Measurements from ENCODE around the gene ANK3.

Gene ANK3

GRCh38 chr10:60389413-60390025 is at the start of gene ANK3:
TSS of gene ANK3 (minus strand) at chr10:60389875. CDS start at chr10:60389538, 337 bp downstream.
- DNase-seq: no peak

GRCh38 chr10:60434418-60435046 is 44.9 kb upstream of the ANK3 start:
- DNase-seq: no peak

- DNase-seq: no peak
These were observed 44.0 kb upstream of the ANK3 start for GRCh38 chr10:60433684-60434083.

GRCh38 chr10:60430836-60431597 is 41.3 kb upstream of the ANK3 start:
- DNase-seq: no peak

GRCh38 chr10:60430017-60430416 is 40.3 kb upstream of the ANK3 start:
- DNase-seq: no peak

GRCh38 chr10:60429084-60429849 is 39.6 kb upstream of the ANK3 start:
- no peak for DNase-seq

- DNase-seq: no peak
These were observed 38.7 kb upstream of the ANK3 start for GRCh38 chr10:60428387-60428737.

GRCh38 chr10:60427709-60428386 is 38.2 kb upstream of the ANK3 start:
- DNase-seq: no peak

GRCh38 chr10:60427148-60427547 is 37.5 kb upstream of the ANK3 start:
- DNase-seq: no peak

- no peak for DNase-seq
These were observed 36.8 kb upstream of the ANK3 start for GRCh38 chr10:60426425-60426824.

GRCh38 chr10:60425392-60426110 is 35.9 kb upstream of the ANK3 start:
- no peak for DNase-seq

- DNase-seq: no peak
These were observed 35.3 kb upstream of the ANK3 start for GRCh38 chr10:60424971-60425370.

GRCh38 chr10:60423920-60424319 is 34.2 kb upstream of the ANK3 start:
- no peak for DNase-seq

- no peak for DNase-seq
These were observed 33.1 kb upstream of the ANK3 start for GRCh38 chr10:60422809-60423208.

GRCh38 chr10:60420991-60421894 is 31.6 kb upstream of the ANK3 start:
- DNase-seq: no peak

- no peak for DNase-seq
These were observed 29.6 kb upstream of the ANK3 start for GRCh38 chr10:60419249-60419648.

GRCh38 chr10:60417901-60418300 is 28.2 kb upstream of the ANK3 start:
- DNase-seq: no peak

- DNase-seq: no peak
These were observed 27.3 kb upstream of the ANK3 start for GRCh38 chr10:60417024-60417423.

GRCh38 chr10:60414877-60415585 is 25.4 kb upstream of the ANK3 start:
- no peak for DNase-seq

GRCh38 chr10:60414111-60414510 is 24.4 kb upstream of the ANK3 start:
- DNase-seq: no peak

All from GOT3 (cell line).